ENCODE measurements around the gene LANCL3.
"Not testable (repeated sequence)": the region's sequence is repeated elsewhere in the genome, so short reads cannot be mapped to it uniquely, and the experiment has no call there.

Gene LANCL3

DNA sequence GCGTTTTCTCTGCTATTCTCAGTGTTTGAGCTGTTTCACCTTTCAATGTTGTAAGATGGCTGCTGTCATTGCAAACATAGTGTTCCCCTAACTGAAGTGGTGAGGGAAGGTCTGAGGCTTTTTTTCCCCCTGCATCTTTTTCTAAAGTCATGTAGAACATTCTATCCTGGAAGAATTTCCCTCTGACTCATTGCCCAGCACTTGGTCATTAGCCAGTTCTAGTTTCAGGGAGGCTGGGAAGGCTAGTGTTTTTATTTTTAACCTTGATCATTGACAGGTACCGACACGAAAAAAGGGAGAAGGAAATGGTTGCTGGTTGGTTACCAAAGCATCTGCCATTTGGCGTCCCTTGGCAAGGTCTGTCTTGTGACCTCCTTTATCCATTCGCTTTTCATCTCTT, 6.6 kb downstream of the LANCL3 start:
- H3K4me3 ChIP-seq (ENCODE audit: low read depth, low read length): no peak overlapping the region
- DNase-seq (ENCODE audit: low read depth): no peak
- TF ChIP-seq, protein P1, sequence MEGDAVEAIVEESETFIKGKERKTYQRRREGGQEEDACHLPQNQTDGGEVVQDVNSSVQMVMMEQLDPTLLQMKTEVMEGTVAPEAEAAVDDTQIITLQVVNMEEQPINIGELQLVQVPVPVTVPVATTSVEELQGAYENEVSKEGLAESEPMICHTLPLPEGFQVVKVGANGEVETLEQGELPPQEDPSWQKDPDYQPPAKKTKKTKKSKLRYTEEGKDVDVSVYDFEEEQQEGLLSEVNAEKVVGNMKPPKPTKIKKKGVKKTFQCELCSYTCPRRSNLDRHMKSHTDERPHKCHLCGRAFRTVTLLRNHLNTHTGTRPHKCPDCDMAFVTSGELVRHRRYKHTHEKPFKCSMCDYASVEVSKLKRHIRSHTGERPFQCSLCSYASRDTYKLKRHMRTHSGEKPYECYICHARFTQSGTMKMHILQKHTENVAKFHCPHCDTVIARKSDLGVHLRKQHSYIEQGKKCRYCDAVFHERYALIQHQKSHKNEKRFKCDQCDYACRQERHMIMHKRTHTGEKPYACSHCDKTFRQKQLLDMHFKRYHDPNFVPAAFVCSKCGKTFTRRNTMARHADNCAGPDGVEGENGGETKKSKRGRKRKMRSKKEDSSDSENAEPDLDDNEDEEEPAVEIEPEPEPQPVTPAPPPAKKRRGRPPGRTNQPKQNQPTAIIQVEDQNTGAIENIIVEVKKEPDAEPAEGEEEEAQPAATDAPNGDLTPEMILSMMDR (IDR thresholded peaks at IDR 0.05; ENCODE audit: insufficient read depth, low read depth, low read length, missing control alignments): no peak

DNA sequence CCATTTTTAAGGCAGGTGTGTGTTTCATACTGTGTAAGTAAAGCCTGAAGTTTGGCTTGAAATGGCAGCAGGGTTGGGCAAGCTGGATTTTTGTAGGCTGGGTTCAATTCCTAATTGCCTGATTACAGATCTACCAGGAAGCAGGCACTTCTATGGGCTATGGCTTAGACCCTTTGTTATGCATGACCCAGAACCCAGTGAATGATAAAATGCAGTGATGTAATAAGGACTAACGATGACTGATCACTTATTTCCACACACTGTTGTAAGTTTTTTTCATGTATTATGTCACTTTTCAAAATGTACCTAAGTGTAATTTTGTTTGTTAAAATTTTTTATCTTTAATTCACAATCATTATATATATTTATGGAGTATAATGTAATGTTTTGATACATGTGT, 8.6 kb downstream of the LANCL3 start:
- DNase-seq (ENCODE audit: low read depth): no peak
- H3K4me3 ChIP-seq (ENCODE audit: low read depth, low read length): no peak overlapping the region
- TF ChIP-seq, protein P1 (IDR thresholded peaks at IDR 0.05; ENCODE audit: insufficient read depth, low read depth, low read length, missing control alignments): no peak

GRCh38 chrX:37587337-37587736, 15.9 kb downstream of the LANCL3 start:
- not testable (repeated sequence) for DNase-seq (ENCODE audit: low read depth); H3K4me3 ChIP-seq (ENCODE audit: low read depth, low read length)

- no peak overlapping the region for H3K4me3 ChIP-seq (ENCODE audit: low read depth, low read length)
- TF ChIP-seq, protein P1 (IDR thresholded peaks at IDR 0.05; ENCODE audit: insufficient read depth, low read depth, low read length, missing control alignments): no peak
- no peak for DNase-seq (ENCODE audit: low read depth)
Measured at GRCh38 chrX:37590047-37590446, 18.6 kb downstream of the LANCL3 start.

DNA sequence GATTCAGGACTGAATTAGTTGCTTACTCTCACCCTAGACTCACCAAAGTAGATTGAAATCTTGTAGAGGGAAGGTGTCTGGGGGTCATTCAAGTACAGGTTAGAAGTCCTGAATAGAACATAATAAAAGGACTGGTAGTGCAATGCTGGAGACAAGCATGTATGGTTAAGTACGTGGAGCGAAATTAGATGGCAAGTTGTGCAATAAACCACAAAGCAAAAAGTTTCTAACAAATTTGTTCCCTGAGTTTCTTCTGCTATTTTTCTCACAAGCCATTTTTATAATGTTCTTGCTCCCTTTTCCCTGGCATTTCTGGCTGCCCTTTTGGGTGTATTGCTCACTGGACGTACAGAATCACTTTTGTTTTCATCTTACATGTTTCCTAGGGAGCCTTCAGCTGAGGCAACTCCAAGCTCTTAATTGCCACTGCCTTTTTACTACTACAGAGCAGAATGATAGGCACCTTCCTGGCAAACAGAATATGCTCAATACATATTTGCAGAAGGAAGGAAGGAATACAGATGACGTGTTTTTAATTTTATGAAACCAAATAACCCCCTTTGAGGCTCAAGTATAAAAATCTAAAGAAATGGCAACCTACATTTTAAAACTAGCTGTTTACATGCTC, 23.4 kb downstream of the LANCL3 start:
- no peak for DNase-seq (ENCODE audit: low read depth)
- TF ChIP-seq, protein P1 (IDR thresholded peaks at IDR 0.05; ENCODE audit: insufficient read depth, low read depth, low read length, missing control alignments): no peak
- H3K4me3 ChIP-seq (ENCODE audit: low read depth, low read length): no peak overlapping the region

GRCh38 chrX:37599729-37600128, 28.3 kb downstream of the LANCL3 start:
- H3K4me3 ChIP-seq (ENCODE audit: low read depth, low read length): no peak overlapping the region
- TF ChIP-seq, protein P1 (IDR thresholded peaks at IDR 0.05; ENCODE audit: insufficient read depth, low read depth, low read length, missing control alignments): no peak
- DNase-seq (ENCODE audit: low read depth): no peak

- DNase-seq (ENCODE audit: low read depth): peak; percentile 74
- no peak overlapping the region for H3K4me3 ChIP-seq (ENCODE audit: low read depth, low read length)
- TF ChIP-seq, protein P1 (IDR thresholded peaks at IDR 0.05; ENCODE audit: insufficient read depth, low read depth, low read length, missing control alignments): no peak
Measured at GRCh38 chrX:37603938-37604409, 32.5 kb downstream of the LANCL3 start.

Measured in GM12865 (cell line).